GM04503 (cell line): ENCODE results near the gene PCNT.
"Not testable (repeated sequence)": the region's sequence is repeated elsewhere in the genome, so short reads cannot be mapped to it uniquely, and the experiment has no call there.

ENCODE experiments used
- DNase-seq: peaks from one replicate; pipeline ENCODE4 v3.0.0-alpha.2; 2012; ENCODE audit warnings: low read depth

PCNT gene

DNA sequence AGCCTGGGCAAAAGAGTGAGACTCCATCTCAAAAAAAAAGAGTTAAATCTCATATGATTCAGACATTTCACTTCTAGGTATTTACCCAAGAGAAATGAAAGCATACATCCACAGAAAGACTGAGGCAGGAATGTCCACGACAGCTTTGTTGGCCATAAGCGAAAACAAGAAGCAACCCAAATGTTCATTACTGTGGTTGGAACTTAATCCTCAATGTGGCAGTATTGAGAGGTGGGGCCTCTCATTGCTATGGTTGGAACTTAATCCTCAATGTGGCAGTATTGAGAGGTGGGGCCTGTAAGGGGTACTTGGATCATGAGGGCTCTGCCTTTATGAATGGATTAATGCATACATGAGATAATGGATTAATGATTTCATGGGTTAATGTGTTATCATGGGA, 15.5 kb upstream of the PCNT start:
- DNase-seq = no peak

DNA sequence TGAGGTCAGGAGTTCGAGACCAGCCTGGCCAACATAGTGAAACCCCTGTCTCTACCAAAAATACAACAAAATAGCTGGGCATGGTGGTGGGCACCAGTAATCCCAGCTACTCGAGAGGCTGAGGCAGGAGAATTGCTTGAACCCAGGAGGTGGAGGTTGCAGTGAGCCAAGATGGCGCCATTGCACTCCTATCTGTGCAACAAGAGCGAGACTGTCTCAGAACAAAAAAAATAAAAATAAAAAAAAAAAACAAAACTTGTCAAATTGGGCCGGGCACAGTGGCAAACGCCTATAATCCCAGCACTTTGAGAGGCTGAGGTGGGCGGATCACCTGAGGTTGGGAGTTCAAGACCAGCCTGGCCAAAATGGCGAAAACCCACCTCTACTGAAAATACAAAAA, 13.7 kb upstream of the PCNT start:
- DNase-seq = not testable (repeated sequence)

DNA sequence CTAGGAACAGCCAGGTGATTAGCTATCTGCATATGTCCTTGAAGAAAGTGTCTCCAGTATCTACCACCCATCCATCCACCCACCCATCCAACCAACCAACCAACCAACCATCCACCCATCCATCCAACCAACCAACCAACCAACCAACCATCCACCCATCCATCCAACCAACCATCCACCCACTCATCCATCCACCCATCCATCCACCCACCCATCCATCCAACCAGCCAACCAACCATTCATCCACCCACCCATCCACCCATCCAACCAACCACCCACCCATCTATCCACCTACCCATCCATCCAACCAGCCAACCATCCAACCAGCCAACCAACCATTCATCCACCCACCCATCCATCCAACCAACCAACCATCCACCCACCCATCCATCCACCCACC, 12.4 kb upstream of the PCNT start:
- DNase-seq = no peak

DNA sequence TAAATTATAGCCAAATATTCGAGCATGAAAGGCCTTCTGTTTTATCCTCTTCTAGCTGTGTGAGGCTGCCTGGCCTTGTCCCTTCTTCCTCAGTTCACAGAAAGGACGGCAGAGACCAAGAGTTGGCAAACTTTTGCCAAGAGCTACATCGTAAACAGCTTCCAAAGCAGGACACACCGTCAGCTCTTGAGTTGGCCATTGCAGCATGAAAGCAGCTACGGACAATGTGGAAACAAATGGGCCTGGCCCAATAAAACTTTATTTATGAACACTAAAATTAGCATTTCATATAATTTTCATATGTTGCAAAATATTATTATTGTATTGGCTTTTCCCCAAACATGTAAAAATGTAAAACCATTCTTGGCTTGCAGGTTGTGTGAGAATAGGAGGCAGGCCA, 11.0 kb upstream of the PCNT start:
- no peak for DNase-seq

DNA sequence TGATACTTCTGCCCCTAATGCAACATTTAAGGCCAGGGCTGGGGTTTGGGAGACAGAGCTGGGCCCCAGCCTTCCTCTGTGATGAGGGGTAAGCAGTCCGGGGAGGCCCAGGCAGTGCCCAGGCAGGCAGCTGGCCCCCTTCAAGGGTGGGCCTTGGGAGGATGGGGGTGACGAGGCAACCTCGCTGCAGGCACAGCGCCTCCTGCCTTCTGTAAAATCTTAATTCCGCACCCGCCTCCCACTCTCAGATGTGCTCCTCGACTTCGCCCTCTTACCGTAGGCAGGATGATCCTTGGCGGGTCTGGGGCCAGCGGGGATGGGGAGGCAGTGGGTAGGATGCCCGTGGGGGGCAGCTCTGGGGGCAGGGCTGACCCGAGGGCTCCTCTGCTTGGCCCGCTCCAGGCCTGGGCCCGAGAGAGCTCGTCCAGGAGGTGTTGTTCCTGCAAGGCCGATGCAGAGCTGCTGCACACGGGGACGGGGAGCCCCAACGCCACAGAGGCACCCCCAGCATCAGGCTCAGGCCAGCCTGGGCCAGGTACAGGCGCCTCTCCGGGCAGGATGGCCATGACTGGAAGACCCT, 9.4 kb upstream of the PCNT start:
- DNase-seq = no peak

DNA sequence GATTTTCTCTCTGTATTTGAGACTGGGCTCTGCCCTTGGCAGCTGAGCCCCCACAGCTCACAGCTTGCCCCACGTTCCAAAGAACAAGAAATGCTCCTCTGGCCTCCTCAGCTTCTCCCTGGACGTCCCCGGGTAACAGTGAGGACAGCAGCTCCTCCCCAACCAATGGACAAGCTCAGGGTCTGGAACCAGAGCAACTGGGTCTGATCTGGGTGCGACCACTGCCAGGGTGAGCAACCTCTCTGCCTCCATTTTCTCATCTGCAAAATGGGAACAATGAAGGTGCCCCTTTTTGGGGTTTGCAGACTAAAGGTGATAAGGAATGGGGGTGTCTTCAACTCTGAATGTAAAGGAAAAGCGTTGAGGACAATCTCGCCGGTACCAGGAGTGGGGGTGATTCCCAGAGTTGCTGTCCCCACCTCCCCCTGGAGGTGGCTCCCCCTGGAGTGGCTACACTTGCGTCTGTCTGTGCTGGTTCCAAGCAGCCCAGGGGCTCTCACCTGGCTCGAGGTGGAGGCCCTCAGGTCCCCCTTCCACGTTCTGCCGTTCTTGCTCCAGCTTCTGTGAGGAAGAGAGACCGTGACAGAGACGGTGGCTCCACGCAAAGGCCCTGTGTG, 7.1 kb upstream of the PCNT start:
- no peak for DNase-seq

DNA sequence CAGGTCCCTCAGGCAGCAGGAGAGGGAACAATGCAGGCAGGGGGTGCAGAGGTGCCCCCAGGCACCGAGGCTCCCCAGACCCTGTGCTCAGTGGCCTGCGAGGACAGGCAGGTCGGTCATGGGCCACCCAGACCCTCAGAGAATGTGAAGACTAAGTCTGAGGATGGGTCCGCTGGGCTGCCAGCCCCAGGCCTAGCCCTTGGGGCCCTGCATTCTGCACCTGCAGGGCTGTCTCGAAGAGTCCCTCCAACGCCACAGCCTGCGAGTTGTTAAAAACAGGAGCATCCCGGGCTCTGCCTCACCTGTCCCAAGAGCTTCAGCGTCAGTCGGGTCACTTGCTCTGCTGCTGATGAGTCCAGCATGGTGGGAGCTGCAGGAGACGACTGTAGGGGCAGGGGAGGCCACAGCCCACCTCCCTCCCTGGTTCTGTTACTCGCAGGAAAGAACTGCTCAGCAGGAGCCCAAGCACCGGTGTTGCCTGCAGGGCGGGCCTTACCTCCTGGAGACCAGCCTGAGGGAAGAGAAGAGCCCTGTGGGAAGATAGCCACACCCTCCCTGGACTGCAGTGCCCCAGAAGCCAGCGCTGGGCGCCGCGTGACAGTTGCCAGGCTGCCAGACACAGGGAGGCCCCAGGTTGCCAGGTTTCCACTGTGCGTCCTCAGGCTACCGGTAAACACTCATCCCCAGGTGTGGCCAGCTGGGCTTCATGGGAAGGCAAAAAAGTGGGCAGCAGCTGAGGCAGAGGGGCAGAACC, 6.1 kb upstream of the PCNT start:
- DNase-seq = no peak

DNA sequence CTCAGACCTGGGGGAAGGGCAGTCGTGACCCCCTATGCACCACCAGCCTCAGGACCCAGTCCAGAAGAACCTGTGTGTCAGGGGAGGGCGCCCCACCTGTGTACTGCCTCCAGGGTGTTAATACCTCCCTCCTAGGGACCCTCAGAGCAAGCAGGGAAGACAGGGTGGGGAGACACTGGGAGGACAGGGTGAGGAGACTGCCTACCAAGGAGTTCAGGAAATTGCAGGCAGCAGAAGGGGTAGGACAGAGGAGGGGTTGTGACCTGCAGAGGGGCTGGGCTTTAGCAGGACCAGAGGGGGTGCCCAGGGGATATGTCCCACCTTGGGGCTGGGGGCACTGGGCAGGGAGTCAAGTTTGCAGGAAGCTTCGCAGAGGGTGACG, 5.5 kb upstream of the PCNT start:
- no peak for DNase-seq

DNA sequence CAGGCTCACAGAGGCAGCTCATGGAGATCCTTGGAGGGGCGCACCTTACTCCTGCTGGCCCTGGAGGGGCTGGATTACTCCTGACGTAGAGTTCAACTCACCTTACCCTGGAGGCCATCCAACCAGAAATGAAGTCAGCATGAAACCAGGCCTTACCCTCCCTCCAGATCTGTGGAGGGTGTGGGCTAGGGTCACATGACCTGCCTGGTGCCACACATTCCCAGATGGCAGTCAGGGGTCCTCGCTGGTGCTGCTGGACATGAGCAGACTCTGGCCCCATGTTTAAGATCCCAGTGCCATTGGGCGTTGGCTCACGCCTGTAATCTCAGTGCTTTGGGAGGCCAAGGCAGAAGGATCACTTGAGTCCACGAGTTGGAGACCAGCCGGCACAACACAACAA, 4.8 kb upstream of the PCNT start:
- no peak for DNase-seq

DNA sequence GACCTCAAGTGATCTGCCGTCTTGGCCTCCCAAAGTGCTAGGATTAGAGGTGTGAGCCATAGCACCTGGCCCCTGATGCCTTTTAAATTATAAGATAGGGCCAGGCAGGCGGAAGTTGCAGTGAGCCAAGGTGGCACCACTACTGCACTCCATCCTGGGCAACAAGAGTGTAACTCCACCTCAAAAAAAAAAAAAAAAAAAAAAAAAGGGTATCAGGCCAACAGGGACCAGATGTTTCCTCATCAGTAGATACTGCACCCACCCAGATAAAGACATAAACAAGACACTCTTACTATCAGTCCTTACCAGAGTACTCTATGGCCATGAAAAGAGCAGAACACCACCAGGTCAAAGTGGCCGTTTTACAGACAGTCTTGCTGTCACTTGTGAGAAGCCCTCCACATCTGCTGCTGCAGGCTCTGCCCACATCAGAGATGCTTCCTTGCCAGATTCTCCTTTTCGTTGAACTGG, 3.6 kb upstream of the PCNT start:
- no peak for DNase-seq

DNA sequence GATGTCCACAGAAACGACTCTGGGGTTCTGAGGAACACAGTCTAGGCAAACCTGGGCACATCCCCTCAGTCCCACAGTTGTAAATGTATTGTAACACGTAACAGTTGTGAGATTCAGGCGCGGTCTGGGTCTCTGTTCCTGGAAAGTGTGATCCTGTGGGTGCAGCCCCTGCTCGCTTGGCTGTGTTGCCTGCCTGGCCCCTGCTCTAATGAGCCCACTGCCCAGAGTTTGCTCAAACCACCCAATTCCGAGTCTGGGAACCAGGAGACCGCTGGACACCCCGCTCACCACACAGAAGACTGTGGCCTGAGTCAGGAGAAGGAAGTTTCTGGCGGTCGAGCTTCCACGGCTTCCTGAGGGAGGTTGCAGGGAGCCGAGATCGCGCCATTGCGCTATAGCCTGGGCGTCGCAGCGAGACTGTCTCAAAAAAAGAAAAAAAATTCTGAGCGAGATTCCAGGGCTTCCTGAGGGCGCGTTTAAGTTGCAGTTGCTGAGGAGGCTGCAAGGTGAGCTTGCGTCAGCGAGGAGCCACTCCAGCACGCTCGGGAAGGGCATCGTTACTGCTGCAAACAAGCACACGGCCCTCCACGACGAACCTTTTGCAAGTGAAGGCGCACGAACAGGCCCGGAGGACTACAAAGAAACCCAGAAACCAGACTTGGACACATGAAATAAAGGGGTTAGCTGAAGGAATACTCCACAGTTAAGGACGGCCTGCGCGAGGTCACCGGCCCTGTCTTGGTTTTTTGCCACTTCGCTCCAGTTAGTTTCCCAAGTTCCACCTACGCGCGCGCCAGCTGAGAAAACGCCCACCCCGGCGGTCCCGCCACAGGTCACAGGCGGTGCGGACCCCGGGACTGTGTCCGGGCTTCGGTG, 1.4 kb upstream of the PCNT start:
- DNase-seq = no peak

DNA sequence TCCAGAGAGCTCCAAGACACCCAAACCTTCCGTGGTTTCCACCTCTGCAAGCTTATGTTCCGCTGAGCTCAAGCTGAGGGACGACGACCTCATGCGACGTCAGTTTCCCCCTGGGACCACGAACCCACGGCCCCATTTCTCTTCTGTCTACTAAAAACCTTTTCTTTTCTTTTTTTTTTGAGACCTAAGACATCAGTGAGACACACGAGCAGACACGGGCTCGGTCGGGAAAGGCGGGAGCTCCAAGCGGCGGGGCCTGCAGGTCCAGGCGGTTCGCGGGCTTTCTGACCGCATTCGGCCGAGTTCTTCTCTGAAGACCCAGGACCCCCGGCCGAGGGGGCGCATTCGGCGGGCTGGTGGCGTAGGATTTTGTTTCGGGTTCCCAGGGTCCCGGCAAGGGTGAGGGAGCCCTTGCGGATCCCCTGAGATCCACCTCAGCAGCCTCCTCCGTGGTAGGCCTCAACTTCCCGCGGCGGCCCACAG, 688 bp upstream of the PCNT start:
- no peak for DNase-seq

DNA sequence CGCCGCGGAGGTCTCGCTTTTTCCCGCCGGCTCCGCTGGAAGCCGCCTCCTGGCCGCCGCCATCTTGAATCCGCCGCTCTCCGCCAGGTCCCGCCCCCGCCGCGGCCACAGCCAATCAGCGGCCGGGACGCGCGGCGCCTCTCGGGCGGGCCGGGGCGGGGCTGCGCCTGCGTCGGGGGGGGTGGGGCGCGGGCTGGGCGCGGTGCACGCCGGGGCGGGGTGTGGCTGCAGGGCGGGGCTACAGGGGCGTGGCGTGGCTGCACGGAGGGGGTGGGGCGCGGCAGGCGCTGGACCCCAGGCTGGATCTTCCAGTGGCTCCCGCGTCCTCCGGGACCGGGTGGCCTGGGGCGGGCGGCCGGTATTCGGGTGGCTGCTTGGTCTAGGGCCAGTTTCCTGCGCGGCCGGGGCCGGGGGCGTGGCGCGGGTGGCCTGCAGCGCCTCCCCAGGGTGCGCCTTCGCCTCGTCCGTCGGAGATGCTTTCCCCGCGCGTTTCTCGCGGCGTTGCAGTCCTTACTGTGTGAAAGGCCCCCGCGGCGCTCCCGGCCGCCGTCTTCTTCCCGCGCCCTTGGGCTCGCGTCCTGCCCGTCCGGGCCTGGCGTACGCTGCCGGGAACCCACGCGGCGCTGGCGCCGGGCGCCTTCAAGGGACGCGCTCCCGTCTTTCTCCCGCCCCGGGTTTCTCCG, 575 bp downstream of the PCNT start:
- DNase-seq = no peak

DNA sequence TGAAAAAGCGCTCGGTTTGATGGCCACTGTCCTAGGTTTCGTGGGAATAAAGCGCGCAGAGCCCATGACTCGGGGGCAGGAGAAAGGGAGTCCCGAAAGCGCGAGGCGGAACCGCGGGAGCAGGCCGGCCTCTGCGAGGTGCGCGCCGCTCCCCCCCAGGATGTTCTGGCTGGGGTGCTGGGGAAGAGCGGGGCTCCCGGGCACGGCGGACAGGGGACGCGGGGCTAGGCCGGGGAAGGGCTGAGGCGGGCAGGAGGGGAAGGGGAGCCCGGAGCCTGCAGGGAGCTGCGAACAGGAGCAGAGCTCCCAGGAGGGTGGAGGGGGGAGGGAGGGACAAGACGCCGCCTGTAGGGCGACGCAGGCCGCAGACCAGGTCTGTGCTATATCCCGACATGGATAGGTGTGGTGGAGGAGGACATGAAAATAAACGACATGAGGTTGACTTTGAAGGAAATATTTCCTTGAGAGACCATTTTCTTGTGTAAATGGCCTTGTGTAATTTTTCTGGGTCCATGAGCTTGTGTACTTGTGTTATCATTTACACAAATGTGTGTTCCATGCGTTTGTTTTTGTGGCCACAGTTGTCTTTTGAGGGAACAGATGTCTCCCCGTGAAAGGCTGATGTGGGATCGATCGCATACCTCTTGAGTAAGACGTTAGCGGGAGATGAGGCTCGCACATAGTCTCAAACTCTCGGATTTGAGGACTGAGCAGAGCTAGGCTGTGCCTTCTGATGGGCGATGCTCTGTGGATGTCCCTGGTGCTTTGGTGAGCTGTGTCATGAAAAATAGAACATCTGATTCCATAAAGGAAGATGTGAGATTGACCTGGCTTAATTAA, 1.3 kb downstream of the PCNT start:
- no peak for DNase-seq

DNA sequence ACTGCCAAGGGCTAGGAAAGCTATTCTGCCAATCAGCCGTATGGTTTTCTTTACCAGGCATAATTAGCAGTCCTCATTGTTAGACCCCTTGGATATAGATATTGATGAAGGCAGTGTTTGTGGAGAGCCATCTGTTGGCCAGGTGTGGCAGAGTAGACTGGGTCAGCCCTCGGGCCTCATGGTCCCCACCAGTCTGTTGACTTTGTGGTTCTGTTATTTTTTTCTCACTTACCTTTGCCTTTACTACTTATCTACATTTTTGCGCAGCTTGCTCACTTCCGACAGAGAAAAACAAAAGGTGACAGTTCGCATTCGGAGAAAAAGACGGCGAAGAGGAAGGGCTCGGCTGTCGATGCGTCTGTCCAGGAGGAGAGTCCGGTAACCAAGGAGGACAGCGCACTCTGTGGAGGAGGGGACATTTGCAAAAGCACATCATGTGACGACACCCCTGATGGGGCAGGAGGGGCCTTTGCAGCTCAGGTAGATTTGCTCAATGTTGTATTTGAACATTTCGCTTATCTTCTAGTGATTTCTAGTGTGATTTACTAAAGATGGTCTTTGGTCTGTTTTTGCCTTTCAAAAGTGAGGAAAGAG, 2.3 kb downstream of the PCNT start:
- DNase-seq = no peak

DNA sequence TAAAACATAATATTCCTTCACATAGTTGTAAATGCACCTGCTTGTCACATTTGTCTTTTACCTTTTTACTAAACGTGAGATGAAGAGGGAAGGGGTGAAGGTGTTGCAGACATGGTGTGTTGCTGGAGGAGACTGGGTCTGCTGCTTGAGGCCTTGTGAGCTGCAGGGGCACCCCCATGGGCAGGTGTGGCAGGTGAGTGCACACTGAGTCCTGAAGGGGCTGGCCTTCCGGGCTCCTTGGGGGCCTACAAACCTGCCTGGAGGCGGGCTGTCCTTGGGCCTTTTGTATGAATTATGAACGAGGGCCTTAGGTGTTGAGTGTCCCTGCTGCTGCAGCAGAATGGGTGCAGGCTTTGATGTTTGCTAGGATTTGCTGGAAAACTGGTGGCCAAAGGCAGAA, 3.8 kb downstream of the PCNT start:
- no peak for DNase-seq

DNA sequence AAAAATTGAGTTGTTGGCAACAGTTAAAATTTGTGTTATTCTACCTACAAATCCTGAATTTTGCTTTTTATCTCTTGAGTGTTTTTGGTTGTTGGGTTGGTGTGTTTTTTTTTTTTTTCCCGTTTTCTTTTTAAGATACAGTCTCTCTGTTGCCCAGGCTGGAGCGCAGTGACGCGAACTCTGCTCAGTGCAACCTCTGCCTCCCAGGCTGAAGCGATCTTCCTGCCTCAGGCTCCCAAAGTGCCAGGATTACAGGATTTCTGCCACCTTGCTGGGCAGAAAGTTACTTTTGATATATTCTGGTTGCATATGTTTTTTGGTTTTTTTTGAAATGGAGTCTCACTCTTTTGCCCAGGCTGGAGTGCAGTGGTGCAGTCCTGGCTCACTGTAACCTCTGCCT, 4.2 kb downstream of the PCNT start:
- no peak for DNase-seq

DNA sequence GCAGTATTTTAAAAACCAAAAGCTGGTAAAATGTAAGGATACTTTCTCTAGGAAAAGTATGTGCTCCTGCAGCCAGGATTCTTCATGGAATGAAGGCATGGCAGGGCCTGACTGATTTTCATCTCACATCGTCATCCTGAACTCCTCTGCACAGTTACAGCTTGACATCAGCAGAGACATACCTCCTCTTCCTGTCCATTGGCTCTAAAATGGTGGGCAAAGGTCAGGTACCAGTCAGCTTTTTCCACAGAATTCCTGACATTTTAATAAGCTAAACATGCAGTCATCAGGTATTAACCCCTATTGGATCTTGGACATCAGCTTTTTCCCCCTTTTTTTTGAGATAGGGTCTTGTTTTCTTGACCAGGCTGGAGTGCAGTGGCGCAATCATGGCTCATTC, 5.8 kb downstream of the PCNT start:
- DNase-seq = no peak

DNA sequence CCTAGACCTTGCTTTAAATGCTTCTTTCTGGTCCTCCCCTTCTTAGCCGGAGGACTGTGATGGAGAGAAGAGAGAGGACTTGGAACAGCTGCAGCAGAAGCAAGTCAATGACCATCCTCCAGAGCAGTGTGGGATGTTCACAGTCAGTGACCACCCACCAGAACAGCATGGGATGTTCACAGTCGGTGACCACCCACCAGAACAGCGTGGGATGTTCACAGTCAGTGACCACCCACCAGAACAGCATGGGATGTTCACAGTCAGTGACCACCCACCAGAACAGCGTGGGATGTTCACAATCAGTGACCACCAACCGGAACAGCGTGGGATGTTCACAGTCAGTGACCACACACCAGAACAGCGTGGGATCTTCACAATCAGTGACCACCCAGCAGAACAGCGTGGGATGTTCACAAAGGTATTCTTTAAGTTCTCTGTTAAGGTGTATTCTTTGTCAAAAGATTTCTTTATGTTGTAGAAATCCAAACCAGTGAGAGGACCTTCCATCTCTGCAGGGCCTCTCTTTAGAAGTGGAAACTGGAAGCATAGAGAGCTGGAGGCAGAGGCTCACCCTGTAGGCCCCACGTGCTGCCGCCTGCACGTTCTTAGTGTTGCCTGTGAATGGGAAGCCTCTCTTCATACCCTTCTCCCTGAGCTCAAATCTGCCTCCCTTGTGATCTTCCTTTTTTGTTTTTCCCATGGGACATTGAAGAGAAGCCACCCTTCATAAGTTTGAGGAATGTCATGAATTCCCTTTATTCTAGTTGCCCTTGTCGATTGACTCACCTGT, 10.6 kb downstream of the PCNT start:
- no peak for DNase-seq

DNA sequence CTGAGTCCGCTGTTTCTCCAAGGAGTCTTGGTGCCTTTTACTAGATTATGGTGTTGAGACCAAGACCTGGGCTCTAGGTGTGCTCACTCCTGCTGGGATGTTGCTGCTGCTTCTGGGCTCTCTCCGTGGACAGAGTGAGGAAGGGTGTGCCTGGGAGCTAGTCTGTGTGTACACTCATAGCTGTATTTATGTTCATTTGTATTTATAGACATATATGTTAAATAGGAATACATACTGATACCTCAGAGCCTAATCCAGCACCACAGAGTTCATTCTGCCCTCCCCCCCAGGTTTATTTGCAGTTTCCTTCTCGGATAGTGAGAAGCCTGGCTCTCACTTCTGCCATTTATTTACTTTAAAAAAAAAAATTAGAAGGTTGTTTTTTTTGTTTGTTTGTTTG, 12.6 kb downstream of the PCNT start:
- no peak for DNase-seq
